Measurements from ENCODE around the gene RNF10. TPM values are rescaled to one million over a fixed set of nuclear protein-coding genes. Genes with fewer than 3 reads are reported as not detected.
"Not testable (repeated sequence)": the region's sequence is repeated elsewhere in the genome, so short reads cannot be mapped to it uniquely, and the experiment has no call there.

RNF10 gene
- total and polyA plus RNA-seq, 11 donors = 165 to 490 (median 278) TPM

GRCh38 chr12:120528861-120529525, 5.2 kb upstream of the RNF10 start, which contains the start of gene COQ5:
COQ5 (minus strand) TSS chr12:120529158; CDS start chr12:120529141, 17 bp downstream.
- intact Hi-C loops (cut with DNase I) = loop anchor here in 1 of 10 donors (10.0 kb wide), 1 partner anchor 46 kb away; no protein-coding TSS in a partner anchor
- Histone ChIP-seq H3K9me3 (no peaks in the 10 kb centered on the region), H3K4me1 (peaks cover 0 to 18% (median 5%) of the 10 kb centered on the region in 12 donors), H3K36me3 (peaks cover 0 to 8% (median 0%) of the 10 kb centered on the region in 9 donors), H3K4me3 (peak within 1 kb of the TSS; percentile 50 to 96 (median 71)), H3K27me3 (no peaks in the 10 kb centered on the region), H3K27ac (peak within 1 kb of the TSS; percentile 77 to 97 (median 92))
- TF ChIP-seq CTCF (IDR thresholded peaks at IDR 0.05) (no peak), POLR2A (IDR thresholded peaks at IDR 0.05) (peak in 1 of 2 donors; percentile 40)
- ATAC-seq = peak; percentile 91 to 98 (median 96)
- 0% methylated on average over 24 to 38 of the region's 38 CpGs for whole genome bisulfite sequencing, 4 donors
- DNase-seq = peak; percentile 90 to 94 (median 93)

- peaks cover 0 to 18% (median 5%) of the 10 kb centered on the region in 12 donors for H3K4me1 ChIP-seq
- WGBS, 4 donors = 51 to 57% (median 57%) methylated on average over 19 of the region's 19 CpGs
- H3K9me3 ChIP-seq = no peaks in the 10 kb centered on the region
- peak in 2 of 4 donors; percentile 21 to 25 for ATAC-seq
- H3K27me3 ChIP-seq = no peaks in the 10 kb centered on the region
- TF ChIP-seq CTCF (IDR thresholded peaks at IDR 0.05) = no peak
- TF ChIP-seq POLR2A (IDR thresholded peaks at IDR 0.05) = no peak
- H3K36me3 ChIP-seq = peaks cover 0 to 8% (median 0%) of the 10 kb centered on the region in 9 donors
- no peak for DNase-seq
- intact Hi-C loops (cut with DNase I) = loop anchor here in 2 of 10 donors (5.0 to 10.0 kb wide), 2 partner anchors 33 to 45 kb away; partner anchors contain the start of gene DYNLL1 (in 1 of the 2)
- H3K27ac ChIP-seq = peak overlapping the region; percentile 77 to 97 (median 92)
- peak overlapping the region; percentile 50 to 96 (median 71) for H3K4me3 ChIP-seq
Measured at GRCh38 chr12:120529641-120530417, 4.3 kb upstream of the RNF10 start.

GRCh38 chr12:120530418-120530761, 3.8 kb upstream of the RNF10 start:
- peaks cover 0 to 22% (median 5%) of the 10 kb centered on the region in 12 donors for H3K4me1 ChIP-seq
- intact Hi-C loops (cut with DNase I) = loop anchor here in 1 of 10 donors (5.0 kb wide), 1 partner anchor 33 kb away; the partner anchor contains the start of gene DYNLL1
- peak overlapping the region in 5 of 12 donors; percentile 86 to 96 (median 92) for H3K27ac ChIP-seq
- not testable (repeated sequence) for DNase-seq, ATAC-seq, H3K27me3 ChIP-seq, H3K36me3 ChIP-seq, H3K9me3 ChIP-seq
- peak overlapping the region in 5 of 12 donors; percentile 67 to 85 (median 75) for H3K4me3 ChIP-seq

GRCh38 chr12:120532701-120533238, 1.4 kb upstream of the RNF10 start:
- Histone ChIP-seq H3K27ac (no peak overlapping the region), H3K4me3 (no peak overlapping the region), H3K27me3 (no peaks in the 10 kb centered on the region), H3K9me3 (no peaks in the 10 kb centered on the region), H3K36me3 (peaks cover 0 to 12% (median 0%) of the 10 kb centered on the region in 9 donors), H3K4me1 (peaks cover 6 to 42% (median 26%) of the 10 kb centered on the region in 12 donors)
- no peak for DNase-seq
- no peak for TF ChIP-seq POLR2A (IDR thresholded peaks at IDR 0.05)
- no peak for TF ChIP-seq CTCF (IDR thresholded peaks at IDR 0.05)
- no peak for ATAC-seq
- intact Hi-C loops (cut with DNase I) = loop anchor here in 1 of 10 donors (5.0 kb wide), 1 partner anchor 35 kb away; the partner anchor contains the start of gene DYNLL1
- WGBS, 4 donors = 73 to 81% (median 79%) methylated on average over 4 of the region's 4 CpGs

Data from heart left ventricle (tissue), 16 donors.